K562 (cell line): ENCODE data around the gene EPHA7. TPM values are rescaled to one million over a fixed set of nuclear protein-coding genes. Genes with fewer than 3 reads are reported as not detected.

Source experiments
- ATAC-seq: fragments of 200-7000 bp; cut with Tn5 transposase; 3 replicates; pipeline ENCODE4 v1.9.1; 2020; ENCODE audit warnings: moderate library complexity
- BruUV-seq: library from RNA; stranded (reverse); fragments of 400-500 nt; replicated peaks from 2 replicates; lab custom pipeline; 2021; lab: Mats Ljungman, UMichigan
- CTCF ChIA-PET: fragments of 300-600 bp; formaldehyde crosslinking; extraction: SDS; loops from one replicate; lab custom pipeline; 2021; ENCODE audit warnings: low intra/inter-chr PET ratio; lab: Yijun Ruan, JAX
- POLR2A ChIA-PET: fragments of 300-600, 350-650 bp; sonication (Branson Sonifier 250); formaldehyde crosslinking; extraction: SDS; loops from one replicate; lab custom pipeline; 2021; ENCODE audit warnings: antibody characterized with exemption, inconsistent platforms; lab: Yijun Ruan, JAX
- DNase-seq, 4 experiments: peaks; one replicate each; pipeline versions ENCODE4 v3.0.0 to v3.0.0-alpha.2; 2011 to 2018; ENCODE audit warnings: low spot score in 3 of 4, mixed read lengths in 3 of 4; ENCODE audit errors: extremely low read depth in 1 of 4
- FAIRE-seq: peaks from 2 replicates; lab custom pipeline; 2011; peaks lifted over from hg19 to GRCh38; lab: Jason Lieb, UNC
- H2AFZ ChIP-seq: 2 replicates; pipeline ENCODE4 v1.6.0; 2011; ENCODE audit warnings: low read depth, low read length, control low read depth, inconsistent platforms
- H3K27ac ChIP-seq: fragments of 200-600 bp; 3 replicates; pipeline ENCODE4 v1.8.0; 2011; ENCODE audit warnings: low read depth, mild to moderate bottlenecking, control low read depth, inconsistent platforms, low read length, moderate library complexity, mixed read lengths; ENCODE audit errors: extremely low read depth
- H3K27me3 ChIP-seq, 2 experiments: fragments of 300-600 bp in 1 of 2; 2 replicates in 1 of 2; 3 replicates in 1 of 2; pipeline versions ENCODE4 v1.6.0 to v1.8.0; 2011; ENCODE audit warnings: inconsistent platforms in 2 of 2, low read length in 2 of 2, mild to moderate bottlenecking in 1 of 2, mixed read lengths in 1 of 2, moderate library complexity in 1 of 2; ENCODE audit not compliant: control insufficient read depth in 2 of 2, insufficient read depth in 2 of 2
- H3K36me3 ChIP-seq: fragments of 300-600 bp; 3 replicates; pipeline ENCODE4 v1.8.0; 2011; ENCODE audit warnings: mild to moderate bottlenecking, low read length, inconsistent platforms; ENCODE audit not compliant: control insufficient read depth, insufficient read depth
- H3K4me1 ChIP-seq, 2 experiments: fragments of 200-600 bp in 1 of 2; replicated peaks in 1 of 2; 2 replicates in 1 of 2; 3 replicates in 1 of 2; pipeline versions ENCODE4 v1.5.1 to v1.8.0; 2011; ENCODE audit warnings: inconsistent platforms in 2 of 2, low read length in 2 of 2, mild to moderate bottlenecking in 1 of 2, mixed read lengths in 1 of 2, moderate library complexity in 1 of 2; ENCODE audit not compliant: control insufficient read depth in 2 of 2, insufficient read depth in 2 of 2
- H3K4me2 ChIP-seq: 2 replicates; pipeline ENCODE4 v1.6.1; 2011; ENCODE audit warnings: low read length, control low read depth, inconsistent platforms, mixed read lengths; ENCODE audit not compliant: insufficient read depth
- H3K4me3 ChIP-seq: fragments of 200-600 bp; sonication (generic), shearing (Covaris generic); 2 replicates; pipeline ENCODE4 v1.5.1; 2016; ENCODE audit warnings: control low read depth, inconsistent platforms
- H3K79me2 ChIP-seq: fragments of 200-600 bp; 3 replicates; pipeline ENCODE4 v1.8.0; 2011; ENCODE audit warnings: low read length, inconsistent platforms; ENCODE audit not compliant: control insufficient read depth, insufficient read depth
- H3K9ac ChIP-seq, 2 experiments: 2 replicates each; pipeline versions ENCODE4 v1.6.0 to v1.6.1; 2011; ENCODE audit warnings: low read depth in 2 of 2, low read length in 2 of 2, control low read depth in 1 of 2, inconsistent platforms in 1 of 2, mild to moderate bottlenecking in 1 of 2, mixed read lengths in 1 of 2; ENCODE audit not compliant: insufficient read depth in 1 of 2
- H3K9me1 ChIP-seq: one replicate; pipeline ENCODE4 v1.6.0; 2011; ENCODE audit warnings: inconsistent platforms, mild to moderate bottlenecking, low read length, moderate library complexity; ENCODE audit not compliant: control insufficient read depth, insufficient read depth
- H3K9me3 ChIP-seq: replicated peaks from 2 replicates; pipeline ENCODE4 v1.5.1; 2011; ENCODE audit warnings: low read depth, low read length, inconsistent platforms; ENCODE audit not compliant: control insufficient read depth, insufficient read depth
- H4K20me1 ChIP-seq: replicated peaks from 2 replicates; pipeline ENCODE4 v1.6.1; 2011; ENCODE audit warnings: low read length, inconsistent platforms, mixed read lengths; ENCODE audit not compliant: control insufficient read depth, insufficient read depth
- DNMT1 ChIP-seq: fragments of 450-650 bp; IDR thresholded peaks from 2 replicates; pipeline ENCODE4 v1.6.1; 2016; ENCODE audit warnings: antibody characterized with exemption, mild to moderate bottlenecking
- EZH2 ChIP-seq: IDR thresholded peaks from 2 replicates; pipeline ENCODE4 v1.6.1; 2012; ENCODE audit warnings: low read depth, mild to moderate bottlenecking, inconsistent platforms, low read length, borderline replicate concordance
- GABPB1 ChIP-seq: sonication (generic); formaldehyde crosslinking; IDR thresholded peaks from 2 replicates; pipeline ENCODE4 v1.8.0; 2022; ENCODE audit warnings: mild to moderate bottlenecking, missing genetic modification reagents
- POLR3G ChIP-seq: IDR thresholded peaks from 2 replicates; pipeline ENCODE4 v1.6.1; 2011; ENCODE audit not compliant: insufficient read length, insufficient replicate concordance; ENCODE audit errors: extremely low read depth
- SMAD4 ChIP-seq: fragments of 250-450 bp; sonication (Bioruptor Pico); conservative IDR thresholded peaks from 2 replicates; pipeline ENCODE4 v1.8.0; 2021; ENCODE audit warnings: inconsistent platforms, mild to moderate bottlenecking, moderate library complexity
- SRSF9 ChIP-seq: fragments of 200-400 bp; formaldehyde crosslinking; IDR thresholded peaks from 2 replicates; pipeline ENCODE4 v1.6.1; 2017; ENCODE audit warnings: low read depth, low read length, borderline replicate concordance
- WGBS: fragments of 100-300 bp; shearing (Covaris generic); methylation state at CpG from one replicate; pipeline ENCODE4 v1.1.6; 2016; ENCODE audit warnings: low coverage, mixed read lengths; ENCODE audit not compliant: insufficient coverage; ENCODE audit errors: missing lambda C conversion rate; 5-methylcytosine and 5-hydroxymethylcytosine counted together
- in situ Hi-C: fragments of 300-500 bp; cut with MboI; formaldehyde crosslinking; loops from 4 replicates; pipeline ENCODE4 v1.15.0; 2018; ENCODE audit warnings: inconsistent platforms, mixed read lengths
- intact Hi-C: fragments of 100-400 bp; cut with micrococcal nuclease; formaldehyde crosslinking; loops from 2 replicates; pipeline ENCODE4 v1.14.2; 2022
- polyA plus RNA-seq, 8 experiments: library from polyadenylated mRNA; depleted of rRNA in 4 of 8; stranded (reverse) in 5 of 8; unstranded in 3 of 8; fragments of >200 nt; fragmentation: Nextera tagmentation in 2 of 8; fragmentation: Illumina TruSeq in 1 of 8; extraction: Ambion mirVana in 2 of 8; extraction: Trizol in 1 of 8; gene quantifications; 2 replicates each; pipeline versions ENCODE4 v1.2.1 to v1.2.3, GENCODE V29; 2011 to 2014; ENCODE audit warnings: inconsistent platforms in 1 of 8, missing spikeins in 1 of 8
- total RNA-seq, 7 experiments: library from RNA; depleted of rRNA in 6 of 7; stranded (reverse); fragments of >200 nt in 6 of 7; fragmentation: Illumina TruSeq in 2 of 7; extraction: Trizol in 2 of 7; gene quantifications; 2 replicates each; pipeline versions ENCODE4 v1.2.1 to v1.2.3, GENCODE V29; 2011 to 2021; ENCODE audit warnings: low replicate concordance in 1 of 7
- TF ChIP-seq, protein P1 (sequence below): sonication (generic); formaldehyde crosslinking; IDR thresholded peaks from 2 replicates; pipeline ENCODE4 v1.8.0; 2022; ENCODE audit warnings: mild to moderate bottlenecking, low read depth, missing genetic modification reagents
- TF ChIP-seq, protein P2 (sequence below): fragments of 200-800 bp; sonication (Bioruptor generic); IDR thresholded peaks from 2 replicates; pipeline ENCODE4 v1.6.1; 2017; ENCODE audit warnings: missing genetic modification characterization, missing compliant biosample characterization

The EPHA7 gene
- total and polyA plus RNA-seq, 9 of the 15 experiments (the other 6 are each of a cell fraction or from before 2014, with no cell fraction given): not detected

DNA sequence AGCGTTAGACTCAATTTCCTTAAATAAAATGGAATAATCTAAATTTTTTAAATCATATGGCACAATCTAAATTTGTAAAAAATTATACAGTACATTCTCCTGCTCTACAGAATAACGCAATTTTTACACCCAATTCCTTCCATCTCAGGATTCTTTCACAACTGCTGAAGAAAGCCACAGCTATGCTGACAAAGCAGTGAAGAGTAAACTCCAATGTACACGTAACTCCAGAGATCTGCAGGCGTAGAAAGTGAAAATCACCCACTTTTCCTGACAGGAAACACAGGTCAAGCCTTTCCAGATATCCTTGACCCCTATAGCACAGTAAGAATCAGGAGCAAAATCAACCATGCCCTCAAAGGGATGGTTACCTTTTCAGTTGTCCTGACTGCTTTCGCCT lies 27.4 kb downstream of the EPHA7 start:
- Histone ChIP-seq H3K27ac (no peak overlapping the region), H3K27me3 (no peaks in the 10 kb centered on the region), H3K9me3 (no peaks in the 10 kb centered on the region), H2AFZ (no peak overlapping the region), H4K20me1 (no peaks in the 10 kb centered on the region), H3K9me1 (no peaks in the 10 kb centered on the region), H3K9ac (no peak overlapping the region), H3K4me1 (no peaks in the 10 kb centered on the region), H3K4me3 (no peak overlapping the region), H3K4me2 (no peak overlapping the region), H3K36me3 (no peaks in the 10 kb centered on the region), H3K79me2 (no peaks in the 10 kb centered on the region)
- FAIRE-seq (no peak), ATAC-seq (no peak), DNase-seq (no peak)
- intact Hi-C loops: no loop called here
- BruUV-seq: no TSS peak
- TF ChIP-seq POLR3G (no peak), SRSF9 (no peak), DNMT1 (no peak), SMAD4 (CRISPR knock-in tag) (no peak), EZH2 (no peak), GABPB1 (CRISPR knock-in tag) (no peak)
- TF ChIP-seq, protein P1, sequence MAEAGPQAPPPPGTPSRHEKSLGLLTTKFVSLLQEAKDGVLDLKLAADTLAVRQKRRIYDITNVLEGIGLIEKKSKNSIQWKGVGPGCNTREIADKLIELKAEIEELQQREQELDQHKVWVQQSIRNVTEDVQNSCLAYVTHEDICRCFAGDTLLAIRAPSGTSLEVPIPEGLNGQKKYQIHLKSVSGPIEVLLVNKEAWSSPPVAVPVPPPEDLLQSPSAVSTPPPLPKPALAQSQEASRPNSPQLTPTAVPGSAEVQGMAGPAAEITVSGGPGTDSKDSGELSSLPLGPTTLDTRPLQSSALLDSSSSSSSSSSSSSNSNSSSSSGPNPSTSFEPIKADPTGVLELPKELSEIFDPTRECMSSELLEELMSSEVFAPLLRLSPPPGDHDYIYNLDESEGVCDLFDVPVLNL: no peak
- TF ChIP-seq, protein P2, sequence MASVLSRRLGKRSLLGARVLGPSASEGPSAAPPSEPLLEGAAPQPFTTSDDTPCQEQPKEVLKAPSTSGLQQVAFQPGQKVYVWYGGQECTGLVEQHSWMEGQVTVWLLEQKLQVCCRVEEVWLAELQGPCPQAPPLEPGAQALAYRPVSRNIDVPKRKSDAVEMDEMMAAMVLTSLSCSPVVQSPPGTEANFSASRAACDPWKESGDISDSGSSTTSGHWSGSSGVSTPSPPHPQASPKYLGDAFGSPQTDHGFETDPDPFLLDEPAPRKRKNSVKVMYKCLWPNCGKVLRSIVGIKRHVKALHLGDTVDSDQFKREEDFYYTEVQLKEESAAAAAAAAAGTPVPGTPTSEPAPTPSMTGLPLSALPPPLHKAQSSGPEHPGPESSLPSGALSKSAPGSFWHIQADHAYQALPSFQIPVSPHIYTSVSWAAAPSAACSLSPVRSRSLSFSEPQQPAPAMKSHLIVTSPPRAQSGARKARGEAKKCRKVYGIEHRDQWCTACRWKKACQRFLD (CRISPR knock-in tag): no peak
- WGBS: 0% methylated on average over 5 of the region's 5 CpGs
- CTCF ChIA-PET: no interaction called here
- POLR2A ChIA-PET: no interaction called here
- in situ Hi-C loops: no loop called here
